GM18498 (cell line): ENCODE results near the gene RBBP5.

ENCODE experiments used
- ATAC-seq: cut with Tn5 transposase; IDR thresholded peaks from one replicate; pipeline ENCODE4 v1.9.1; 2021; ENCODE audit warnings: mild to moderate bottlenecking, moderate library complexity; ENCODE audit not compliant: unreplicated experiment

Gene RBBP5

DNA sequence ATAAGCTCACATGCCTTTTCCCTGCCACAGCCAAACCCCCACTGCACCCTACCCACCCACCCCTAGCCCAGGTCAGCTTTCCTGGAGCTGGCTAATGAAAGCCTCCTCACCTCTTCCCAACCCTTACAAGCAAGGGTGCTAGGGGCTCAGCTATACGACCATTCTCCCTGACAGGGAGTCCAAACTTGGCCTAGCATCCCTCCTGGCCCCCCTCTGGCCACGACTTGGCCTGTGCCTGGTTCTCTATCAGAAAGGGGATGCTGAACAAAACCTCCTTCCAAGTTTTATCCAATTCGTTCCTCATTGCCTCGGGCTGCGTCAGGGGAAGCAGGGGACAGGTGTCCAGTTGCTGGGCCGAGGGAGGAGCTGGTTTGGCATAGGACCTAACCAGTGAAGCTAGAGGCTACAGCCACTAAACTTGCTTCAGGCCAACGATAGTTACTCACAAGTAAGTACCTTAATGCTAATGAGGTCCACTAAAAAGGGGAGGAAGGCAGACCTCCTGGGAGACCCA lies 46.1 kb downstream of the RBBP5 start:
- no peak for ATAC-seq

- ATAC-seq, result no peak
These were observed 47.3 kb downstream of the RBBP5 start for GRCh38 chr1:205074513-205074912.

GRCh38 chr1:205074084-205074483 lies 47.7 kb downstream of the RBBP5 start:
- ATAC-seq, result no peak

GRCh38 chr1:205073511-205073910 lies 48.3 kb downstream of the RBBP5 start:
- ATAC-seq, result no peak

GRCh38 chr1:205072881-205073280 lies 48.9 kb downstream of the RBBP5 start:
- ATAC-seq, result no peak

- no peak for ATAC-seq
These were observed 49.5 kb downstream of the RBBP5 start for GRCh38 chr1:205072286-205072685.

DNA sequence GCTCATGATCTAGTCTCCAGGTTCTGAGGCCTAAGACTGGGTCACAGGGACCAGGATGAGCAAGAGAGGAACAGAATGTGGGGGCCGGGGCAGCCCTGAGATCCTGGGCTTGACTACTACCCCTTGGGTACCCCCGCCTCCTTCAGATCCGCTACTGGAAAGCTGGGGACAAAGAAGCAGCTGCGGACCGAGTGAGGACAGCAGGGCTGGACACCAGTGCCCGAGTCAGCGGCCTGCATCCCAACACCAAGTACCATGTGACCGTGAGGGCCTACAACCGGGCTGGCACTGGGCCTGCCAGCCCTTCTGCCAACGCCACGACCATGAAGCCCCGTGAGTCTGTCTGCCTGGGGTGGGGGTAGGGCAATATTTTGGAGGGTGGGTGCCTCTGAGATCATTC lies 50.0 kb downstream of the RBBP5 start:
- ATAC-seq, result no peak

DNA sequence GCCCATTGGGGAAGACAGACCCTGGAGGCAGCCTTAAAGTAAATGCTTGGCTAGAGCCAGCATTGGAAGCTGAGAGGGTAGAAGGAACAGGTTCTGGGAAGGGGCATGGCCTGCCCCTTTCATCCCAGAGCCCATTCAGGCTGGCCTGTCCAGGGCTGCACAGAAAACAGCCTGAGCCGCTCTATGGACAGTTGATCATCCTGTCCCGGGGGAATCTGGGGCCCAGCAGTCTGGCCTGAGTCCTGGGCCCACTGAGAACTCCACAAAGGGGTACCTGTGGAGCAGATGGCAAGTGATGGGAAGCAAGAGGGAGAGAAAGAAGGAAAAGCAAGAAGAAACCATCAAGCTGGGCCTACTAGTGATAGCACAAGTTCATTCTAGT lies 50.8 kb downstream of the RBBP5 start:
- ATAC-seq, result no peak

DNA sequence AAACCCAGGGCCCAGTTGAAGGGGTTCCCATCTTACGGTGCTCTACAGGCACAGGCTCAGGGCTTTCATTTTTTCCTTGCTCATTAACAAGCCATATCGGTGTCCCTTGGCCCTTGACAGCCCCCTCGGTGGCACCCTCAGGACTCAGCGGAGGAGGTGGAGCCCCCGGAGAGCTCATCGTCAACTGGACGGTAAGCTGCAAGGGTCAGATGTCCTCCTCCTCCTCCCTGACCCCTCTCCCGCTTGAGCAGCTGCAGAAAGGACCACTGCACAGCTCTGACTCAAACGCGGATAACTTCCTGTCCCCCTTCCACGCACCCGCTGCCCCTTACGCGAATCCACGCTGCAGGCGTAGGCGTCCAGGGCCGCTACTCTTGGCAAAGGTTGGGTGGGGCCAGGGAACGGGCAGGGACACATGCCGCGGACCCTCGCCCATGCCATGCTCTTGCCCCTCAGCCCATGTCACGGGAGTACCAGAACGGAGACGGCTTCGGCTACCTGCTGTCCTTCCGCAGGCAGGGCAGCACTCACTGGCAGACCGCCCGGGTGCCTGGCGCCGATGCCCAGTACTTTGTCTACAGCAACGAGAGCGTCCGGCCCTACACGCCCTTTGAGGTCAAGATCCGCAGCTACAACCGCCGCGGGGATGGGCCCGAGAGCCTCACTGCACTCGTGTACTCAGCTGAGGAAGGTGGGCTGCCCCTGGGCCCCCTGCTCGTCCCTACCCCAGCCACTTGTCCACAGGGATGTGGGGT lies 52.2 kb downstream of the RBBP5 start:
- no peak for ATAC-seq

- no peak for ATAC-seq
These were observed 53.2 kb downstream of the RBBP5 start for GRCh38 chr1:205068457-205069040.

- ATAC-seq, result no peak
These were observed 53.8 kb downstream of the RBBP5 start for GRCh38 chr1:205068001-205068400.

- ATAC-seq, result no peak
These were observed 54.7 kb downstream of the RBBP5 start for GRCh38 chr1:205067031-205067430.

DNA sequence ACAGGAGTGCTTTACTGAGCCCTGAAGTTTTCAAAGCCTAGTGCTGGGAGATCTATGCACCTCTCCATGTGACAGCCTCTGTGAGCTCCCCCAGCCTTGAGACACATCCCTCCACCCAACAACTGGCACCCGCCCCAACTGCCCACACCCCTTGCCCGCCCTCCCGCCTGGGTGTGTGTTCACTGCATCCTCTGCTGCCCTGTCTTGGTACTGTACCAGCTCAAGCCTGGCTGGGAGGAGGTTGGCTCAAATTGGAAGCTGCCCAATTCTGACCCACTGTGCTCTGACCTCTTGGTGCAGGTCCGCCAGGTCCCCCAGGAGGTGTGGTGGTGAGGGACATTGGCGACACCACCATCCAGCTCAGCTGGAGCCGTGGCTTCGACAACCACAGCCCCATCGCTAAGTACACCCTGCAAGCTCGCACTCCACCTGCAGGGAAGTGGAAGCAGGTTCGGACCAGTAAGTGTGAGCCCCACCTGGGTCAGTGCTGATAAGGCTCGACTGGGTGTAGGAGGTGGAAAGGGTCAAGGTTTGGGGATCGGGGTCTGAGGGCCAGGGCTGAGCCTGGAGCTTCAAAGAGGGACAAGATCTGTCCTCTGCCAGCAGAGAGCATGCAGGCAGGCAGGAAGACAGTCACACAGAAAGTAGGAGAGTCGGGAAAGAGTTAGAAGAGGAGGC lies 55.5 kb downstream of the RBBP5 start:
- ATAC-seq, result no peak

DNA sequence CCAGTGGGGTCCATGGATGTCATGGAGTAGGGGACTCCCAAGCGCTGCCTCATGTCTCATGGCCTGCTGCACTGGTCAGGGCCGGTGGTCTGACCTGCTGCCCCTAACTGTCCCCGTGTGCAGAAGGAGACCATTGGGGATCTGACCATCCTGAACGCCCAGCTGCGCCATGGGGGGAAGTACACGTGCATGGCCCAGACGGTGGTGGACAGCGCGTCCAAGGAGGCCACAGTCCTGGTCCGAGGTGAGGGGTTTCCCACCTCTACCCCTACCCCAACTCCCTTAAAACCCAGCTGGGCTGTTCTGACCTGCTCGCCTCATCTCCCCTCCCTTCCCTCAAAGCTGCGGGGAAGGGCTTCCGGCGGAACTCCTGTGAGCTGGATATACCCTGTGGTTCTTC lies 56.1 kb downstream of the RBBP5 start:
- ATAC-seq, result no peak

DNA sequence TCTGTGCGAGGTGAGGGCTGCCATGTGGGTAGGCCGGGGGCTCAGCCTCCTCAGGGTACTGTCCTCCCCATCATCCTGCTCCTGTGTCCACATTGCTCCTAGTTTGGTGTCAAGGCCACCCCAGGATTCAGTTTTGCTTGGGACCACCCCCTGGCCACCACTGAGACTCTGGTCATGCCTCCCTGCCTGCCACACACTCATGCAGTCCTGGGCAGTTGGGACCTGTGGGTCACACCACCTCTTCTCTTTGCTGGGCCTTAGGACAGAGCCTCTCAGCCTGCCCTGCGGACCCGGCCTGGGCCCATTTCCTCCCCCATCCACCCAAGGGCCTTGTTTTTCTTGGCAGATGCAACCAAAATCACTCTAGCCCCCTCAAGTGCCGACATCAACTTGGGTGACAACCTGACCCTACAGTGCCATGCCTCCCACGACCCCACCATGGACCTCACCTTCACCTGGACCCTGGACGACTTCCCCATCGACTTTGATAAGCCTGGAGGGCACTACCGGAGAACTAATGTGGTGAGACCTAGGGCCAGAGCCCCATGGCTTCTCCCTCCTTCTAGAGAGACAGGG lies 56.9 kb downstream of the RBBP5 start:
- no peak for ATAC-seq

DNA sequence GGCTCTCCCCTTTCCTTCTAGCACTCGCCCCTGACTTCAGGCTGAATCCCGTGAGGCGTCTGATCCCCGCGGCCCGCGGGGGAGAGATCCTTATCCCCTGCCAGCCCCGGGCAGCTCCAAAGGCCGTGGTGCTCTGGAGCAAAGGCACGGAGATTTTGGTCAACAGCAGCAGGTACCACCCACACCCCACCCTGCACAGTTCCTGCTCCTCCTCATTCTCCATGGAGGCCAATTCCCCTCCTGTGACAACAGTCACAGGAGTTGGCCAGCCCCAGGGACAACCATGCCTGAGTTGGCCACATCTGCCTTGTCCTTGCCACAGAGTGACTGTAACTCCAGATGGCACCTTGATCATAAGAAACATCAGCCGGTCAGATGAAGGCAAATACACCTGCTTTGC lies 57.5 kb downstream of the RBBP5 start:
- no peak for ATAC-seq

- ATAC-seq, result no peak
These were observed 58.9 kb downstream of the RBBP5 start for GRCh38 chr1:205062895-205063294.

DNA sequence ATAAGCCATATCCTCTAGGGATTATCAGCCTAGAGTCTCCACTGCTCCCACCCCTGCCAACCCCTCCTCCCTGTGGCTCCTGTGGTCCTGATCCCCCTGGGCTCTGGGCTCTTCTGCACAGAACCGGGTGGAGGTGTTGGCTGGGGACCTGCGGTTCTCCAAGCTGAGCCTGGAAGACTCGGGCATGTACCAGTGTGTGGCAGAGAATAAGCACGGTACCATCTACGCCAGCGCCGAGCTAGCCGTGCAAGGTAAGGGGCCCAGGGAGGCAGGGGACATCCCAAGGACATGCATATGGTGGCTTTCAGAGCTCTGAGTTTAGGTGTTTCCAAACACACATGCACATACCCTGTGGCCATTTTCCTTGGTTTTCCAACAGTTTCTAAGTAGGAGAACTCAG lies 59.5 kb downstream of the RBBP5 start:
- ATAC-seq, result no peak

DNA sequence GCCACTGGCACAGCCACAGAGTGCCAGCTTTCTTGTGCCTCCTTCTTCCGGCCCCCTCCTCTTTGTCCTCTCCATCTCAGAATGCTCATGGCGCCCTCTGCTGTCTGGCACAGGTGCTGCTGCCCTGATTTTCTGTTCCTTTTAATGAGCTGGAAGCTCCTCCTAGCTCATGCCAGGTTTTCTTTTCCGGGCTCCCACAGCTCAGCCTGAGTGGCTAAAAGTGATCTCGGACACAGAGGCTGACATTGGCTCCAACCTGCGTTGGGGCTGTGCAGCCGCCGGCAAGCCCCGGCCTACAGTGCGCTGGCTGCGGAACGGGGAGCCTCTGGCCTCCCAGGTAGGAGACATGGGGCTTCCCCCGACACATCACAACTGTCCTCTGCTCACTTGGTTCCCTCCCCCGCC lies 60.1 kb downstream of the RBBP5 start:
- ATAC-seq, result no peak

- no peak for ATAC-seq
These were observed 60.6 kb downstream of the RBBP5 start for GRCh38 chr1:205061227-205061626.

- no peak for ATAC-seq
These were observed 61.0 kb downstream of the RBBP5 start for GRCh38 chr1:205060746-205061145.

DNA sequence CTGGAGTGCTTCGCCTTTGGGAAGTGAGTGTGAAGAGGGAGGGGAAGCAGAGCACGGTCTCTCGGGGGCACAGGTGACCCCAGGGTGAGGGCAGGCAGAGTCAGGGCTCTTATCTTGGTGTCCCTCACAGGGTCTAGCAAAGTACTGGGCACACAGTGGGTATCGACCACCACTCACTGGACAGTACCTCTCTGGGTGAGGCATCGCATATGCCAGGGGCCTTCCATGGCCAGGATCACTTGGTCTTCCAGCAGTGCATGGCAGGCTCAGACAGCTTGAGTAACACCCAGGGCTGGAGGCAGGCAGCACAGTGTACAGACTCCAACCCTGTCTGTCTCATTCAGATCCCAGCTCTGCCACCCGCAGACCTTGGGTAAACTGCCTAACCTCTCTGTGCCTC lies 62.1 kb downstream of the RBBP5 start:
- ATAC-seq, result no peak
